Right kidney (tissue), 1 donor: Measurements from ENCODE around the gene THOC6.
"Not testable (repeated sequence)": the region's sequence is repeated elsewhere in the genome, so short reads cannot be mapped to it uniquely, and the experiment has no call there.

Experiments
- DNase-seq: peaks from one replicate; pipeline ENCODE4 v3.0.0-alpha.2; 2016

The THOC6 gene

GRCh38 chr16:3030222-3031212 is 6.7 kb downstream of the THOC6 start:
- no peak for DNase-seq

GRCh38 chr16:3032624-3033023 is 8.8 kb downstream of the THOC6 start:
- DNase-seq: no peak

- DNase-seq: no peak
These were observed 11.6 kb downstream of the THOC6 start for GRCh38 chr16:3035289-3035971.

- no peak for DNase-seq
These were observed 12.3 kb downstream of the THOC6 start for GRCh38 chr16:3035972-3036725.

GRCh38 chr16:3036726-3037315 is 13.0 kb downstream of the THOC6 start, which contains the start of gene BICDL2:
TSS of gene BICDL2 (minus strand) at chr16:3036944. CDS start at chr16:3035496, 1,448 bp downstream.
- DNase-seq: no peak

- DNase-seq: no peak
These were observed 14.4 kb downstream of the THOC6 start for GRCh38 chr16:3038256-3038655.

GRCh38 chr16:3038896-3039295 is 15.1 kb downstream of the THOC6 start:
- DNase-seq: no peak

- DNase-seq: no peak
These were observed 18.5 kb downstream of the THOC6 start for GRCh38 chr16:3042376-3042775.

GRCh38 chr16:3044708-3045107 is 20.9 kb downstream of the THOC6 start:
- DNase-seq: no peak

- DNase-seq: peak; percentile 63
These were observed 22.2 kb downstream of the THOC6 start, which contains the start of gene MMP25 for GRCh38 chr16:3045758-3046640. TSS of gene MMP25 (plus strand) at chr16:3046561. CDS start at chr16:3046918, 357 bp downstream.

GRCh38 chr16:3046641-3047386 is 23.0 kb downstream of the THOC6 start:
- DNase-seq: peak; percentile 54

- no peak for DNase-seq
These were observed 23.5 kb downstream of the THOC6 start for GRCh38 chr16:3047387-3047720.

- DNase-seq: no peak
These were observed 26.2 kb downstream of the THOC6 start for GRCh38 chr16:3049921-3050481.

GRCh38 chr16:3050487-3050886 is 26.7 kb downstream of the THOC6 start:
- DNase-seq: no peak

- DNase-seq: no peak
These were observed 27.2 kb downstream of the THOC6 start for GRCh38 chr16:3051009-3051408.

GRCh38 chr16:3051494-3051893 is 27.7 kb downstream of the THOC6 start:
- DNase-seq: no peak

- not testable (repeated sequence) for DNase-seq
These were observed 28.9 kb downstream of the THOC6 start for GRCh38 chr16:3052571-3053329.

- not testable (repeated sequence) for DNase-seq
These were observed 29.5 kb downstream of the THOC6 start for GRCh38 chr16:3053330-3053710.
